CD4-positive, alpha-beta T cell (primary cell): ENCODE data around the gene PDE6G. TPM values are rescaled to one million over a fixed set of nuclear protein-coding genes. Genes with fewer than 3 reads are reported as not detected.

Experiments
- ATAC-seq: fragments of 200-7000 bp; cut with Tn5 transposase; one replicate; pipeline ENCODE4 v1.10.0; 2022; ENCODE audit warnings: mild to moderate bottlenecking; ENCODE audit not compliant: poor library complexity
- CTCF ChIA-PET: fragments of 350-600 bp; sonication (Branson Sonifier 250); formaldehyde crosslinking; loops from one replicate; lab custom pipeline; 2021; ENCODE audit warnings: antibody characterized with exemption, inconsistent platforms; lab: Charles Lee
- POLR2A ChIA-PET: fragments of 350-600 bp; sonication (Branson Sonifier 250); formaldehyde crosslinking; loops from one replicate; lab custom pipeline; 2021; ENCODE audit warnings: antibody characterized with exemption, inconsistent platforms; lab: Charles Lee
- DNase-seq, 14 experiments: peaks; one replicate each; pipeline ENCODE4 v3.0.0-alpha.2; 2013 to 2020; ENCODE audit warnings: mixed read lengths in 2 of 14
- H3K27ac ChIP-seq, 2 donors: one replicate each; pipeline versions ENCODE4 v1.5.1 to v1.7.0; 2013; ENCODE audit warnings: low read length in 2 of 2, low read depth in 1 of 2, mild to moderate bottlenecking in 1 of 2
- H3K27me3 ChIP-seq, 2 experiments: 1 replicate in 1 of 2; 2 replicates in 1 of 2; pipeline versions ENCODE4 v1.6.1 to v1.7.0; 2013; ENCODE audit warnings: low read length in 2 of 2, control low read depth in 1 of 2, mild to moderate bottlenecking in 1 of 2, moderate library complexity in 1 of 2; ENCODE audit not compliant: insufficient read depth in 2 of 2, control insufficient read depth in 1 of 2
- H3K36me3 ChIP-seq: one replicate; pipeline ENCODE4 v1.6.1; 2013; ENCODE audit warnings: low read length, control low read depth; ENCODE audit not compliant: insufficient read depth
- H3K4me1 ChIP-seq: one replicate; pipeline ENCODE4 v1.6.1; 2013; ENCODE audit warnings: low read length, control low read depth; ENCODE audit not compliant: insufficient read depth
- H3K4me3 ChIP-seq: one replicate; pipeline ENCODE4 v1.5.1; 2013; ENCODE audit warnings: mild to moderate bottlenecking, low read length, moderate library complexity
- H3K9me3 ChIP-seq, 2 experiments: 1 replicate in 1 of 2; 2 replicates in 1 of 2; pipeline versions ENCODE4 v1.6.1 to v1.7.0; 2013; ENCODE audit warnings: low read length in 2 of 2, mild to moderate bottlenecking in 2 of 2, control low read depth in 1 of 2, moderate library complexity in 1 of 2; ENCODE audit not compliant: control insufficient read depth in 1 of 2, insufficient read depth in 1 of 2
- H3K27ac Mint-ChIP-seq: one replicate; pipeline ENCODE4 v1.8.0; 2020; ENCODE audit warnings: mixed read lengths
- H3K27me3 Mint-ChIP-seq: one replicate; pipeline ENCODE4 v1.8.0; 2021; ENCODE audit warnings: mixed read lengths
- H3K36me3 Mint-ChIP-seq: one replicate; pipeline ENCODE4 v1.8.0; 2021; ENCODE audit warnings: low read depth, mixed read lengths
- H3K4me1 Mint-ChIP-seq: one replicate; pipeline ENCODE4 v1.8.0; 2021; ENCODE audit warnings: low read depth, mixed read lengths
- H3K4me3 Mint-ChIP-seq: one replicate; pipeline ENCODE4 v1.8.0; 2020; ENCODE audit warnings: mild to moderate bottlenecking, mixed read lengths
- H3K9me3 Mint-ChIP-seq: one replicate; pipeline ENCODE4 v1.8.0; 2020; ENCODE audit warnings: mixed read lengths
- intact Hi-C, 2 experiments: fragments of 100-400 bp; cut with DNase I in 1 of 2; cut with micrococcal nuclease in 1 of 2; formaldehyde crosslinking; loops; one replicate each; pipeline versions ENCODE4 v1.15.1 to v1.9.0; 2023 to 2025; cut with DNase I, micrococcal nuclease
- total RNA-seq, 174 experiments: library from RNA in 2 of 174; stranded (reverse) in 2 of 174; gene quantifications; one replicate each; pipeline ENCODE4 v1.2.3 and lab custom pipeline; 2021 to 2026
- TF ChIP-seq, protein P1 (sequence below): fragments of 200-600 bp; IDR thresholded peaks from one replicate; pipeline ENCODE4 v1.8.0; 2022; ENCODE audit warnings: antibody characterized with exemption, mild to moderate bottlenecking

PDE6G gene
- total RNA-seq, 2 experiments from 2014 or later, result 0.49 to 0.92 TPM

DNA sequence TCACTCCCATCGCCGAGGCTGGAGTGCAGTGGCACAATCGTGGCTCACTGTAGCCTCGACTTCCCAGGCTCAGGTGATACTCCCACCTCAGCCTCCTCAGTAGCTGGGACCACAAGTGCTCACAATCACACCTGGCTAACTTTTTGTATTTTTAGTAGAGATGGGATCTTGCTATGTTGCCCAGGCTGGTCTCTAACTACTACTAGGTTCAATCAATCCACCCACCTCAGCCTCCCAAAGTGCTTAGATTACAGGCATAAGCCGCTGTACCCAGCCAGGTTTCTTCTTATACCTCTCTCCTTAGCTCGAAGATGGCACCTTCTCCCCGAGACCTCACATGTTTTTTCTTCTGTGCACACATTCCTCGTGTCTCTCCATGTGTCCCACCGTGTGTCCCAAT lies 16.3 kb downstream of the PDE6G start:
- ChIA-PET POLR2A (no interaction called here), CTCF (no interaction called here)
- H3K4me1 Mint-ChIP-seq, result peaks cover 11% of the 10 kb centered on the region
- H3K9me3 ChIP-seq, result no peaks in the 10 kb centered on the region
- TF ChIP-seq, protein P1, sequence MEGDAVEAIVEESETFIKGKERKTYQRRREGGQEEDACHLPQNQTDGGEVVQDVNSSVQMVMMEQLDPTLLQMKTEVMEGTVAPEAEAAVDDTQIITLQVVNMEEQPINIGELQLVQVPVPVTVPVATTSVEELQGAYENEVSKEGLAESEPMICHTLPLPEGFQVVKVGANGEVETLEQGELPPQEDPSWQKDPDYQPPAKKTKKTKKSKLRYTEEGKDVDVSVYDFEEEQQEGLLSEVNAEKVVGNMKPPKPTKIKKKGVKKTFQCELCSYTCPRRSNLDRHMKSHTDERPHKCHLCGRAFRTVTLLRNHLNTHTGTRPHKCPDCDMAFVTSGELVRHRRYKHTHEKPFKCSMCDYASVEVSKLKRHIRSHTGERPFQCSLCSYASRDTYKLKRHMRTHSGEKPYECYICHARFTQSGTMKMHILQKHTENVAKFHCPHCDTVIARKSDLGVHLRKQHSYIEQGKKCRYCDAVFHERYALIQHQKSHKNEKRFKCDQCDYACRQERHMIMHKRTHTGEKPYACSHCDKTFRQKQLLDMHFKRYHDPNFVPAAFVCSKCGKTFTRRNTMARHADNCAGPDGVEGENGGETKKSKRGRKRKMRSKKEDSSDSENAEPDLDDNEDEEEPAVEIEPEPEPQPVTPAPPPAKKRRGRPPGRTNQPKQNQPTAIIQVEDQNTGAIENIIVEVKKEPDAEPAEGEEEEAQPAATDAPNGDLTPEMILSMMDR, result no peak
- H3K27ac Mint-ChIP-seq, result no peak overlapping the region
- intact Hi-C loops, result no loop called here
- H3K4me3 Mint-ChIP-seq, result no peak overlapping the region
- no peaks in the 10 kb centered on the region for H3K9me3 Mint-ChIP-seq
- H3K36me3 ChIP-seq, result no peaks in the 10 kb centered on the region
- H3K4me3 ChIP-seq, result no peak overlapping the region
- peaks cover 23% of the 10 kb centered on the region for H3K4me1 ChIP-seq
- no peaks in the 10 kb centered on the region for H3K27me3 Mint-ChIP-seq
- no peak for ATAC-seq
- H3K27ac ChIP-seq, result no peak overlapping the region
- DNase-seq, result no peak
- peaks cover 4% of the 10 kb centered on the region for H3K36me3 Mint-ChIP-seq
- no peaks in the 10 kb centered on the region for H3K27me3 ChIP-seq

DNA sequence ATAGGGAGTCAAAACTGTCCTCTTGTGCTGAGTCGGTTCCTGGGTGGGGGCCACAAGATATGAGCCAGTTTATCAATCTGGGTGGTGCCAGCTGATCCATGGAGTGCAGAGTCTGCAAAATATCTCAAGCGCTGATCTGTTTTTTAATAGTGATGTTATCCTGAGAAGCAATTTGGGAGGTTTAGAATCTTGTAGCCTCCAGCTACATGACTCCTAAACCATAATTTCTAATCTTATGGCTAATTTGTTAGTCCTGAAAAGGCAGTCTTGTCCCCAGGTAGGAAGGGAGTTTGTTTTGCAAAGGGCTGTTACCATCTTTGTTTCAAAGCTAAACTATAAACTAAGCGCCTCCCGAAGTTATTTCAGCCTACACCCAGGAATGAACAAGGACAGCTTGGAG lies 17.7 kb downstream of the PDE6G start:
- Mint-ChIP-seq H3K36me3 (peaks cover 4% of the 10 kb centered on the region), H3K4me1 (peaks cover 11% of the 10 kb centered on the region), H3K4me3 (peak overlapping the region; percentile 78), H3K9me3 (no peaks in the 10 kb centered on the region), H3K27ac (no peak overlapping the region), H3K27me3 (no peaks in the 10 kb centered on the region)
- CTCF ChIA-PET, result interaction anchor here (0.9 kb wide), 1 partner anchor 38 kb away, joined by 4 read pairs; no protein-coding TSS in a partner anchor
- Histone ChIP-seq H3K27ac (no peak overlapping the region), H3K27me3 (no peaks in the 10 kb centered on the region), H3K4me1 (peaks cover 32% of the 10 kb centered on the region), H3K9me3 (no peaks in the 10 kb centered on the region), H3K4me3 (no peak overlapping the region), H3K36me3 (no peaks in the 10 kb centered on the region)
- intact Hi-C loops, result no loop called here
- POLR2A ChIA-PET, result interaction anchor here (1.5 kb wide), 1 partner anchor 27 kb away, joined by 4 read pairs; no protein-coding TSS in a partner anchor
- DNase-seq (no peak), ATAC-seq (no peak)
- TF ChIP-seq, protein P1, result no peak

DNA sequence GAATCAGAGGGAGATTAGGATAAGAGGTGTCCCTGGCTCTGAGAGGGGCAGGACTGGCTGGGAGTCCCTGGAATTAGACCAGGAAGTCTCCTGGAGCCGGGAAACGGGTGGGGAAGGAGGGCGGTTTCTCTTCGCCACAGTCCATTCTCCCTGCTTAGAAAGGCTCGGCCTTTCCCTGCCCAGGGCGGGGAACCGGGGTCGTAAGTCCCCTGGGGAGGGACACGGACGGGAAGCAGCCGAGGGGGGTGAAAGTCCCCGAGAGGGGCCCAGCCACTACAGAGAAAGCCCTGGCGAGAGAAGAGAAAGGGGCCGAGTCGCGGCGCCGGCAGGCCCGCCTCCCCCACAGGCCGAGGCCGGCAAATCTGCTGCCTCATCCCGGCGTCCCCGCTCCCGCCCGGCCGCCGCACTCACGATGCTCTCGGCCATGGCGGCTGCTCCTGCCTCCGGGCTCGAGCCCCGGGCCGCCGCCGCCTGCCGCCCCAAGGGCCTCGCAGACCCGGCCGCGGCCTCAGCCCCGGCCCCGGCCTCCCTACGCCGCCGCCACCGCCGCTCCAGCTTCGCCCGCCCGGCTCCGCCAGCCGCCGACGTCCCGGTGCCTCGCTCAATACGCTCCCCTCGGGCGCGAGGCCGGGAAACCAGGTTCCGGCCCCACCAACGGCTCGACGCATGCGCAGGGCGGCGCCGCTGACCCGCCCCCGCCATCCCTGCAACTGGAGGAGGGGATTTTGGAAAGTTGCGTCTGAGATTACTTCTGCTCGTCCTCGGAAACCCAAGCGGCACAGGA lies 19.6 kb downstream of the PDE6G start, which contains the start of the genes NPLOC4 and TSPAN10:
TSS of gene NPLOC4 (minus strand) at position 608 of the 784 bp plus-strand sequence. CDS start at position 426, 182 bp downstream.
TSS of gene TSPAN10 (plus strand) at position 692 of the 784 bp plus-strand sequence. CDS start 5,217 bp downstream, outside the sequence.
- Histone ChIP-seq H3K4me3 (peak within 1 kb of the TSS; percentile 94), H3K27me3 (no peaks in the 10 kb centered on the region), H3K4me1 (peaks cover 37% of the 10 kb centered on the region), H3K27ac (peak within 1 kb of the TSS; percentile 23 to 29), H3K9me3 (no peaks in the 10 kb centered on the region), H3K36me3 (no peaks in the 10 kb centered on the region)
- peak; percentile 89 for ATAC-seq
- H3K9me3 Mint-ChIP-seq, result no peaks in the 10 kb centered on the region
- peak; percentile 58 to 93 (median 79) for DNase-seq
- H3K27me3 Mint-ChIP-seq, result no peaks in the 10 kb centered on the region
- H3K36me3 Mint-ChIP-seq, result peaks cover 9% of the 10 kb centered on the region
- ChIA-PET CTCF (no interaction called here), POLR2A (interaction anchor here (1.0 to 1.6 kb wide), 4 partner anchors 27 to 66 kb away, joined by 4 to 11 read pairs (median 7); partner anchors contain the start of genes ARL16, CCDC137, HGS and MRPL12)
- H3K4me1 Mint-ChIP-seq, result peaks cover 18% of the 10 kb centered on the region
- H3K27ac Mint-ChIP-seq, result peak within 1 kb of the TSS; percentile 86
- TF ChIP-seq, protein P1, result no peak
- H3K4me3 Mint-ChIP-seq, result peak within 1 kb of the TSS; percentile 97
- intact Hi-C loops, result loop anchor here (1.0 to 2.0 kb wide), 5 partner anchors 30 to 74 kb away; partner anchors contain the start of genes CCDC137 (in 2 of the 2), OXLD1 (in 2 of the 2), ARL16 (in 1 of the 2) and MRPL12 (in 1 of the 2)
